ENCODE measurements around the gene SBF2.
"Not testable (repeated sequence)": the region's sequence is repeated elsewhere in the genome, so short reads cannot be mapped to it uniquely, and the experiment has no call there.

The SBF2 gene

DNA sequence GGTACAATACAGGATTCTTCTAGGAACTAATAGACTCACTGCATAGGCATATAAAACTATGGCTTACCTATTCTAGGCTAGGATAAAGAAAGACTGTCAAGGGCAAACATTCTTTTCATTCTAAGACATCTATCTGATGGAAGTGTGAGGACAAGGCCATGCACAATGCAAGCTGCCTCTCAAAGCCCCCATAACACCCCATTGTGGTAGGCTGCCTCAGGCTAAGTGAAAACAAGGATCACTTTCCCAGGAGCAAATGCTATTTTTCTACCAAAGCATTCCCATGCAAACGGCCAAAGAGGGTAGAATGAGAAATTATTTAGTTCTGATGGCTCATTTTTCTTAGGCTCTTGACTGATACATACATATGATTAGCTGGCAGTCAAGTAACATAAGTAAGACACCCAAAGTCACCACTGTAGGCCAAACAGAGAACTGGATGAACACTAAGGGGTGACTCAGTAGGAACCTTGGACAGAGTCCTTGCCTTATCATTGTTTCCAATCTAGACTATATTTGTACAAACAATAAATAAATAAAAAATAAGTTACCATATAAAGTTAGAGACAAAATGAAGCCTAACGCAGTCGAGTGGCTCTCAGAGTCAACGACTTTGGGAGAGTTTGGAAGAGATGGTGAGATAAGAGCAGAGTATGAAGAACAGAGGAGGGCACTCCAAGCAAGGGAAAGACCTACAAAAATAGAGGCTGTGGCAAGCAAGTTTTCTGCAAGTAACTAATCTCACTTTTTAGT, 303.6 kb downstream of the SBF2 start:
- no peak for DNase-seq

DNA sequence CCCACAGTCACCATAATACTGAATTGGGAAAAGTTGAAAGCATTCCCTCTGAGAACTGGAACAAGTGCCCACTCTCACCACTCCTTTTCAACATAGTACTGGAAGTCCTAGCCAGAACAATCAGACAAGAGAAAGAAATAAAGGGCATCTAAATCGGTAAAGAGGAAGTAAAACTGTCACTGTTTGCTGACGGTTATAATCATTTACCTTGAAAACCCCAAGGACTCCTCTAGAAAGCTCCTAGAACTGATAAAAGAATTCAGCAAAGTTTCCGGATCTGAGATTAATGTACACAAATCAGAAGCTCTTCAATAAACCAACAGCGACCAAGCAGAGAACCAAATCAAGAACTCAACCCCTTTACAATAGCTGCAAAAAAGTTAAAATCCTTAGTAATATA, 306.7 kb downstream of the SBF2 start:
- not testable (repeated sequence) for DNase-seq

DNA sequence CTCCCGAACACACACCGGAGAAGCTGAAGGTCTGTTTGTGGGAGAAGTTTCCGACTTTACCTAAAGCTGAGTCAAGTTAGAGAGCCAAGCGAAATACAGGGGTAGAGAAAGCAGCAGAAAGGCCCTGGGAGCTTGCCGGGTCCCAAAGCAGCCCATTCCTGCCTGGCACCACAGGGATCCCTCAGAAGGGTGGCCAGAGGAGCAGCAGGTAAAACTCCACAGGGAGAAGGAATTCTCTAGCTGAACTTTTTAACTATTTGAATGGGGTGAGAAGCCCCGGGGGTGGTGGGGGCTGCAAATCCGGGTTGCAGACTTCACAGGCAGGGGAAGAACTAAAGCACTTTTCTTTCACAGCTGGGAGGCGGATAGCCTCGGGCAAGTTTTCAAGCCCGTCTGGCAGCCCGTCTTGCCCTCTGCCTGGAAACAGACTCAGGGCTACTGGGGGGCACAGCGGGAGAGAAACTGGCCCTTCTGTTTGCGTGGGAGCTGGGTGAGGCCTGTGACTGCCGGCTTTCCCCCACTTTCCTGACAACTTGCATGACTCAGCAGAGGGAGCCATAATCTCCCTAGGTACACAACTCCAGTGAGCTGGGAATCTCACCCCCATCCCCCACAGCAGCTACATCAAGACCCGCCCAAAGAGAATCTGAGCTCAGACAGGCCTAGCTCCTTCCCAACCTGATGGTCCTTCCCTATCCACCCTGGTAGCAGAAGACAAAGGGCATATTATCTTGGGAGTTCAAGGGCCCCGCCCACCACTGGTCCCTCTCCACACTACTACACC, 311.0 kb downstream of the SBF2 start:
- DNase-seq = no peak

DNA sequence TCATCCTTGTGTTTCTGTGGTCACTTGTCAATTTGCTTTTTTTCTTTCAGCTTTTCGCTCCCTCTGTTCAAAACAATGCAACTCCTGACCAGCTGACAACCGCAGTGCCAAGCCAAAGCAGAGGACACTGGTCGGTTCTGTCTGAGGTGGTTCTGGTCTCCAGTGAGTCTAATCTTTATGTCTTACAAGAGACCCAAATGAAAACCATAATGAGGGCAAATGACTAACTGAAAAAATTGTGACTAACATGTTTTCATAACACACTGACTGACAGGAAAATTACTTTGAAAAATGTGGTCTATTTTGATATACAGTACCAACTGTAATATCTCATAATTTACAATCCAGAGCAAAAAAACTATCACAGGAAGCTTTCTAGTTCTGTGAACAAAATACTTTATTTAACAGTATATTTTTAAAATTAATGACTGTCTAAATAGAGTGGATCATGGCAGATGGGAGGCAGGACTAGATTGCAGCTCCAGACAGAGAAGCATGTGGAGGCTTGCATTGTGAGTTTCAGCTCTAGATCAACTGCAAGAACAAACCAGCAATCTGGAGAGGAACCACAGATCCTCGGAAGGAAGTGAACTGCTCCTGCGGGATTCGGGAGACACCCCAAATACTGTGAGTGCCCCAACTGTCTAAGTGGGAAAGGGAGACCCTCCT, 311.8 kb downstream of the SBF2 start:
- no peak for DNase-seq

DNA sequence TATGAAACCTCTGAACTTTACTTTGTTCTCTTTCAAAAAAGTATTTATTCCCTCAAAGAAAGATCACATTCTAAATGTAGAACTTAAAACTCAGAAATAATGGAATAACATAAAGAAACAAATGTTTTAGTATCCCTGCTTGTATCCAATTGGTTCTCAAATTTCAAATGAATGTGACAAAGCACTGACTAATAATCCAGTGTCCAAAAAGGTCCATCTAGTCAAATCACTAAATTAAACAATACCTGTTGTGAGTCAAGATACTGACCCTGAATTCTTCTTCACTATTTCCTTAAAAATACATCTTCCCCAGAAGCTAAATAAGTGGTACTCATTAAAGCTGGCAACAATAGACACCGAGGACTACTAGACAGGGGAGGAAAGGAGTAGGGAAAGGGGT, 313.1 kb downstream of the SBF2 start:
- no peak for DNase-seq

DNA sequence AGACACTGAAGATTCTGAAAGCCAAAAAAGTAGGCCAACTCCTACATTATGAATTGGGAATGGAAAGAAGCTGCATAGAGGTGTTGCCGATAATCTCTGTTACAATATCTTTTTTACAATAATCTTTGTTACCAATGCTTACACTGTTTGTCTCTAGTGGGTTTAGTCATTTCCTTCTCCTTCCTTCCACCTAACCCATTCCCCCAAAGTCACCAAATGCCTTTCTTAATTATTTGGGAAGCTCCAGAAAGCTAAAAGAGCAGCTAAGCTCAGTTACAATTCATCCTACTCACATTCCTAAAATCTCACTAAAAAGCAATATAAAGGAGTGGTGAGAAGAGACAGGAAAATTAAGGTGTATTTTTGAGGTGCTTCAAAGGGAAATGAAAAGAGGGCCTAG, 316.5 kb downstream of the SBF2 start:
- no peak for DNase-seq

- DNase-seq = no peak
Observed at GRCh38 chr11:9974375-9974774, 319.6 kb downstream of the SBF2 start.

DNA sequence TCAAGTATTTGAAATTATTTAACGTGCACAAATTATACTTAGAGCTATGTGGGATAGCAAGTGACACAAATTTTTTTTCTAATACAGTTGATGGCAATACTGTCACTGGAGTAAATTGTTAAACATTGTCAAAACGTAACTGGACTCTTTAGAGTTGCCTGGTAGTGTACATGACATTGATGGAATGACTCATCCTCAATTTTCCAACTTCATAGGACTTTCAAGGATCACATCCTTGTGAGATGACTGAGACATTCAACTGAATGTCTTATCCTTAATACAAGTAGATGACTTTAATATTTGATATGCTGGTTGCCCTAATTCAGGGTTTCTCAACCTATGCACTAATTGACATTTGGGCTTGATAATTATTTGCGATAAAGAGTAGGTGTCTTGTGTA, 320.1 kb downstream of the SBF2 start:
- no peak for DNase-seq

- DNase-seq = peak; percentile 10
Observed at GRCh38 chr11:9972989-9973388, 321.0 kb downstream of the SBF2 start.

GRCh38 chr11:9971894-9972293, 322.1 kb downstream of the SBF2 start:
- no peak for DNase-seq

DNA sequence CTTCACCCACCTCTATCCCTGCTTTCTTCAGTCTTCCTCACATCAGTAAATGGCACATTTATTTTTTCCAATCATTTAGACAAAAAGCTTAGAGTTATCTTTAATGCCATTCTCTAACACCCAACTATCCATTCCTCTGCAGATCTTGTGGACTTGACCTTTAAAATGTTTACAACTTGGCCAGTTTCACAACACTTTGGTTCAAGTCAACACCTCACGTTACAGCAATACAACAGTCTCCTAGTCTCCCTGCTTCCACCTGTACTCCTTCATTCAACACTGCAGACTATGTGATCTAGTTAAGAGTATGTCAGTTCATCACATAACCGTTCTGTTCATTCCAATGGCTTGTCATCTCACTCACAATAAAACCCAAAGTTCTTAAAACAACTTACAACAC, 325.0 kb downstream of the SBF2 start:
- no peak for DNase-seq

GRCh38 chr11:9962722-9963121, 331.3 kb downstream of the SBF2 start:
- DNase-seq = no peak

GRCh38 chr11:9957072-9957471, 336.9 kb downstream of the SBF2 start:
- DNase-seq = no peak

- DNase-seq = no peak
Observed at GRCh38 chr11:9956483-9956882, 337.5 kb downstream of the SBF2 start.

GRCh38 chr11:9955391-9955790, 338.6 kb downstream of the SBF2 start:
- DNase-seq = no peak

DNA sequence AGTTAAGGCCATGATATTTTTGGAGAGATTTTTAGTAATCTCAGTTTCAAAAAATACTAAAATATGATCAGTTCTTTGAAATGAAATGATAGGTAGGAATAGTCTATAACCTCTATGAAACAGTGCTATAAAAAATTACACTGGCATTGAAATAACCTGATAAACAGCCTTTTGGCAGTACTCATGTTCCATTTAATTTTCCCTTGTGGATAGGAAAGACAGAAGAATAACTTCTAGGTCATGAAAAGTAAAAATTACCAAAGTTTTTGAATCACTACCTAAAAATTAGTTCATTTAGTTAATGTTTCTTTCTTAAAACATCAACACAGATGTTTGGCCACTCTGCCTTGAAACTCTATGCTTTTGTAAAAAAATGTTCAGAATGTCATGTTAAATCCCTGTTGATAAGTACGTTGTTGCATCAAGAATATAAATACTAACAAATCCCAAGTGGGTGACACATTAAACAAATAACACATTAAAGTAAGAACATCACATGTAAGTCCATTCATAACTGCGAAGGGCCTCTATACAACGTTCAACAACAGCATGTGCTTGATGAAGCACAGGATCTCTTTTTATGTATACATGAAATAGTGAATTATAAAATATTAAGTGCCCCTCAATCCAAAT, 339.9 kb downstream of the SBF2 start:
- DNase-seq = no peak

GRCh38 chr11:9952511-9953196, 341.4 kb downstream of the SBF2 start:
- DNase-seq = no peak

DNA sequence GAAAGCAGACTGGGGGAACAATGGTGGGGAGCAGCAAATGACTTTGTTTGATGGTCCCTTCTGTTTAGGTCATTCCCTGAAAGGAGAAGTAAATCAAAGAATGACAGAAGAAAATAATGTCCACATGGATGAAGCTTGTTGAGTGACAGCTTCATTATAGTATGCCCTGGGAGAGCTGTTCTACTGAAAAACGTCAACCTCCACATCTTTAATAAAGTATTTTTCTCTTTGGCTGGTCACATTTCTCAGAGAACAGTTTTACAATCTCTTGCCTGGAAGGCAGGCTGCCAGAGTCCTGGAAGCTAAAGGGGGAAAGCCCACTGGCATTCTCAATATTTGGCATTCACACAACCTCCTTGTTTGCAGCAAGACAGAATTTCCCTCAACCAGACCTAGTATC, 342.2 kb downstream of the SBF2 start:
- no peak for DNase-seq

GRCh38 chr11:9950462-9950861, 343.6 kb downstream of the SBF2 start:
- DNase-seq = no peak

DNA sequence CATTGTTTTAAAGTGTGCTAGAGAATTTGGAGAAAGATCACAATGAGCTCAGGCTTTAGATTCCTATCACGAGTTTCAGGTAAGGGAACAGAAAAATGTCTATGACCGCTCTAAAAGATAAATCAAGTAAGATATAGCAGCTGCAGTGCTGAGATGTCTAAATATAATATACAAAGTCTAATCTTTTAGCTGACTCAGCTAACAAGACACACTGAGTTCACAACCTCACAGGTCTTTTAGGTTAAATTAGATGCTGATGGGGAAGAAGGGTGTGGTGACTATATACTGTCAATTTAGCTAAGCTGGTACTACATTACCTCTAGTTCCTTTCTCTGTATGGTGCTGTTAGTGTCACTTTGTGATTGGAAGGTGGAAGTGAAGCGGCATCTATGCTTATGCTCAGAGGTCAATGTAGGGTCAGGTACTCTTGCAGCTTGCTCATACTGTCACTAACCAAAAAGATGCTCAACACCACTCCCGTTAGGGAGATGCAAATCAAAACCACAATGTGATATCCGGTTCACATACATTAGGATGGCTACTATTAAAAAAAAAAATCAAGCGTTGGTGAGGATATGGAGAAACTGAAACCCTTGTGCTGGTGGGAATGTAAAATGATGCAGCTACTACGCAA, 346.7 kb downstream of the SBF2 start:
- DNase-seq = no peak

DNA sequence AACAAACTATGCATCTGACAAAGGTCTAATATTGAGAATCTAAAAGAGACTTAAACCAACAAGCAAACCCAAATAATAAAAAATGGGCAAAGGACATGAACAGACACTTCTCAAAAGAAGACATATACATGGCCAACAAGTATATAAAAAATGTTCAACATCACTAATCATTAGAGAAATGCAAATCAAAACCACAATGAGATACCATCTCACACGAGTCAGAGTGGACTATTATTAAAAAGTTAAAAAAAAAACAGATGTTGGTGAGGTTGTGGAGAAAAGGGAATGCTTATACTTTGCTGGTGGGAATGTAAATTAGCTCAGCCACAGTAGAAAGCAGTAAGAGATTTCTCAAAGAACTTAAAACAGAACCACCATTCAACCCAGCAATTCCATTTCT, 348.3 kb downstream of the SBF2 start:
- DNase-seq = not testable (repeated sequence)

DNA sequence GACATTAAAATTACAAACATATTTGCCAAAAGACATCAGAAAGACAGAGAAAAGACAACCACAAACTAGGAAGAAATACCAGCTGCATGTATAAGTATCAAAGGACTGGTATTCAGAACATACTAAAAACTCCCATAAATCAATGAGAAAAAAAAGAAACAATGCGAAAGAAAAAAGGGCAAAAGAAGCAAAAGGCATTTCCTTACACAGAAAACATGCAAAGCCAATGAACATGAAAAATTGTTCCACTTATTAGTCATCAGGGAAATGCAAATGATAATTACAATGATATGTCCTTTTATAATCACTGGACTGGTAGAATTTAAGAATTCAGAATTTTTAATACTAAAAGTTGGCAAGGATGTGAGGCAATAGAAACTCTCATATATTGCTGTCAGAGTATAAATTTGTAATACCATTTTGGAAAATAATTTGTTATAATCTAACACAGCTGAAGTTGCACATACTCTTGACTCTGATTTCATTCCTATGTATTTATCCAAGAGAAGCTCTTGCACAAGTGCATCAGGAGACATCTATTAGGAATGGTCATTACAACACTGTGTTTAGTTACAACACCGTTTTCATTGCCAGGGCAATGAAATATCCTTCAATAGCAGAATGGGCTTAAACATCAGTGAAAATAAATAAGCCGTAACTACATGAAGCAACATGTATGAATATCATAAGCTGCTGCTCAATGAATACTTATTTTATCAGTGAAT, 350.5 kb downstream of the SBF2 start:
- DNase-seq = no peak

Measured in activated CD4-positive, alpha-beta T cell treated with anti-CD3 and anti-CD28 coated beads for 48 hours (primary cell).